GM18873 (cell line): ENCODE results near the gene TMEM132D.
"Not testable (repeated sequence)": the region's sequence is repeated elsewhere in the genome, so short reads cannot be mapped to it uniquely, and the experiment has no call there.

Source experiments
- ATAC-seq: cut with Tn5 transposase; IDR thresholded peaks from one replicate; pipeline ENCODE4 v1.9.1; 2021; ENCODE audit warnings: mild to moderate bottlenecking, moderate library complexity, moderate number of reproducible peaks; ENCODE audit not compliant: unreplicated experiment, low FRiP score

Gene TMEM132D

DNA sequence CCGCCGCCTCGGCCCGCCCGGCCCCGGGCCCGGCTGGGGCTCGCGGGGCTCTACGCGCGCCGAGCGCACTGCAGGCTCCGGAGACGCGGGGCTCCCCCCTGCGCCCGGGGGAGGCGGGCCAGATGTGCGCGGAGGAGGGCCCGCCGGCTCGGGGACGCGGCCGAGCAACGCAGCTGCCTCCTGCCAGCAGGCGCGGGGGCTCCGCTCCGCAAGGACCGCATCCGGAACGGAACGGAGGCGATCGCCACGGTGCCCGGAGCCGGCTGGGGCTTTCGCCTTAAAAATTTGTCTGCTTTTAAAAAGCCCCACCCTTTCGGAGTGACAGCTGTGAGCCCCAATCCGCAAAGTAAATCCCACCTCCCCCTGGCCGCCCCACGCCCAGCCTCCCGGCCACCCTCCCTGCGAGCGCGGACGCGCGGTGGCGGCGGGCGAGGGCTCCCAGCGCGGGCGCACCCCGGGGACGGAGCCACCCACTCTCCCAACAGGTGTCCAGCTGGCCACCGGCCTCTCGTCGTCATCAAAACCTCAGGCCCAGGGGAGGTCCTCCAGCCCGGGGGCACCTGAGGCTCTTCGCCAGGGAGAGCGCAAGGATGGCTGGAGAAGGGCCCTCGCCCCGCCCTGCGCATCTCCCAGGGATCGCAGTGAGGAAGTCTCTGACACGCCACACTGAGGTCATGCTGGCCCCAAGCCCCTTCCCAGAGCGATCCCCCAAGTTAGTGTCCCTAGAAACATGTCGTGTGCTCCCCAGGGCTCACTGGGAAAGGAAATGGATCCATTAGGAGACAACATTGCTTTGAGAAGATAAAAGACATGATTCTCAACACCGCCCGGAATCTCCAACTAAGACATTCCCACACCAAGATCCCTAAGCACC is at the start of gene TMEM132D:
Gene TMEM132D (minus strand): TSS at position 70 of the 874 bp plus-strand sequence.
- ATAC-seq, result no peak

- no peak for ATAC-seq
These were observed 45.8 kb upstream of the TMEM132D start for GRCh38 chr12:129949651-129950050.

DNA sequence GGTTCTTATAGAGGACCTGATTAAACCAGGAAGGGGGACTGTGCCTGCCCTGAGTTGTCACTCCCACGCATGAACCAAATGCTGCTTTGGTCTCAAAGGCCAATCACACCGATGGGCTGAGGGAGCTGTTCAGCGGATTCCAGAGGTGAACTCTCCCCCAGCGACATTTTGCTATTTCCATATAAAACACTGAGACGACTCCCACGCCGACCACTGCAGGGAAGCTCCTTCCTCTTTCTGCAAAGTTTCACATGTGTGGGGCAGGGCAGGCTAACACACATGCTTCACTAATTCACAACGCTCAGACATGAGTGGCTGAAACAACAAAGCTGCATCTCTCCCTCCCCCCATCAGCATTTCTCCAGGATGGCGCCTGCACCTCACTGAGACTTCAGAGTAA is 37.8 kb upstream of the TMEM132D start:
- no peak for ATAC-seq

DNA sequence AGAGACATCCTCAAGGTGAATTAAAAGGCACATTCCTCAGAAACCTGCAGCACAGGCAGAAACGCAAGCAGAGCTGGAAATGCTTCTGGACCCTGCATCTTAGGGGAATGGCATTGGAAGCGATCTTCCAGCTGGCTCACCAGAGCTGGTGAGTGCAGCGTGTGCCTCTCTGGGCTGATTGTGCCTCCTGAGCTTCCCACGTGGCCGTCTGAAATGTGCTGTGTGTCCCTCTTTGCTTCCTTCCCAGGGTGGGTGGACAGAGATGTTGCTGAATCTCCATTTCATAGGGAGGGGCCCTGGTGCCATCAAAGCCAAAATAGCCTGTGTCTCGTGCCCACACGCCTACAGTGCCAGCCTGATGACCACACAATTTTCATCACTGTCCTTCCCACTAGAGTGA is 34.3 kb upstream of the TMEM132D start:
- ATAC-seq, result no peak

GRCh38 chr12:129937426-129937825 is 33.6 kb upstream of the TMEM132D start:
- ATAC-seq, result no peak

- ATAC-seq, result no peak
These were observed 24.8 kb upstream of the TMEM132D start for GRCh38 chr12:129928643-129929042.

DNA sequence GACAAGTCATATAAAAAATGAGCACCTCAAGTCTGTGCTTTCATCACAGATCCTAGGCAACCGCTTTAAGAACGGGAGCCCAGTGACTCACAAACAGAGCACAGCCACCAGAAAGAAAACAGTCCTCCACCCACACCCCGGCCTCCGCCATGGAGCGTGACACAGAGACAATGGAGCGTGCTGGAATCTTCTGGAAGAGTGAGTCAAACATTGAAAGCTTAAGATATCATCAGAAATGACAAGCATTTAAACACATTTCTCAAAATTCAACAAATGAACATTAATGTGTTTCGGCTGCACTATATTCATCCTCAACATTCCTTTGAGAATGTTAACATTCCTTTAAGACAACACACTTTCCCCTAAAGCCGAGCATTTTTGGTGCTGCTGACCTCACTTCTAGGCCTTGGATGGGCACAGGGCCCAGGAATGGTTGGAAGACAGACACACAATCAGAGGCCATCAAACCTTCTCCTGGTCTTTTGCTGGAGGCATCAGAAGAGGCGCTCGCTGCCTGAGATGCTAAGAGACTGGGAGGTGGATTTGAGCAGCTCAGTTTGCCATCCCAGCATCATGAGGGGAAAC is 23.6 kb upstream of the TMEM132D start:
- ATAC-seq, result no peak

DNA sequence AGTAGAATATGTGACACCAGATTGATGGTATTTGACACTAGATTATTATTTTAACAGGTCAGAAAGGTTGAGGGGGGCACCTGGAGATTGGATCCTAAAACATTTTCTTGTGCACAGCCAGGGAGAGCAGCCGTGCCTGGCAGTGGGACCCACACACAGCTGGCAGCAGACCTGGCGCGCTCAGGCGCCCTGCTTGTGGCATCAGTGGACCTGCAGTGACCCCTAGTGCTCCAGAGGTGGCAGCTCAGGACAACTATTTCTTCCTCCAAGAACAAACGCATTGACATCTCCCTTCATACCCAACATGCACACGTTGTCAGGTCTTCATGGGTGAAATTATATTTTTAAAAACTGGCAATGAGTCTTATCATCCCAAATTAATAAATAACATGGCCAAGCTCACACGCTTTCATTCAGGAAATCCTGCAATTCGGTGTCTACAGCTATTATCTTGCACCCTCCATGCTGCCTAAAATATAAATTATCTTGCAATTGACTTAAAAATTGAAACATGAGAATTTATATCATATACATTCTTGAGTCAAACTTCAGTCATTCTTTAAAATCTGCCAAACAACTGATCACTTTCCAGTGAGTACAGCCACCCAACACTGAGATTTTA is 7.7 kb upstream of the TMEM132D start:
- ATAC-seq, result no peak

GRCh38 chr12:129909051-129910020 is 5.5 kb upstream of the TMEM132D start:
- ATAC-seq, result no peak

DNA sequence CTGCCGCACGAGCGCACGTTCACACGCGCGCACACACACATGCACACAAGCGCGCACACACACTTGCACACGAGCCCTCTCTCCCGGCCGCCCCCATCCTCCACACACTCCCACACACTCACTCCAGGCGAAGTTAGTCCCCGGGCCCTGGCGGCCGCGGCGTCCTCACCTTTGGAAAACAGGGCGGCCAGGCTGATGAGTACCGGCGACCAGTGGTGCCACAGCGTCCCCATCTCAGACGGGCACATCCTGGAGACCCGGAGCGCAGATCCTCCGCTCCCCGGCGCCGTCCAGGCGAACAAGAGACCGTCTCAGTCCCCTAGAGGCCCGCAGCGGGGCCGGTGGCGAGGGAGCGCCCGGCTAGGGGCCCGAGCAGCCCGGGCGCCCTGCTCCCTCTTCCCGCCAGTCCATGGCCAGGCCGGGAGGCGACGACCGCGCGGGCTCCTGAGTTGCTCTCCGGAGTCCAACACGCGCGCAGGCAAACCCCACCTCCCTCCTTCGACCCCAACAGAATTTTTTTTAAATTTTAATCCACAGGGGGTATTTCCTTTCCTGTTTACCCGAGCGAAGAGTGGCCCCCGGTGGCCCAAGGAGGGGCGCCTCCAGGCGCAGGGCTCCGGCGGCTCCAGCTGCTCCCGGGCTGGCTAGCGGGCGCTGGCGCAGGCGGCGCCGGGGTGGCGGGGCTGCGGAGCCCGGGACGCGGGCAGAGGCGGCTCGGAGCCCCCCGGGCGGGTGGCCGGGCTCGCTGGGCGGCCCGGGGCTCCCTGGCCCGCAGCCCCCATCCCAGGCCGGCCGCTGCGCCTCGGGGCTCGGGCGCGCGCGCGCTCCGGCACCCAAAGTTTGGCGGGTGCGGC is 506 bp downstream of the TMEM132D start:
- ATAC-seq, result no peak

DNA sequence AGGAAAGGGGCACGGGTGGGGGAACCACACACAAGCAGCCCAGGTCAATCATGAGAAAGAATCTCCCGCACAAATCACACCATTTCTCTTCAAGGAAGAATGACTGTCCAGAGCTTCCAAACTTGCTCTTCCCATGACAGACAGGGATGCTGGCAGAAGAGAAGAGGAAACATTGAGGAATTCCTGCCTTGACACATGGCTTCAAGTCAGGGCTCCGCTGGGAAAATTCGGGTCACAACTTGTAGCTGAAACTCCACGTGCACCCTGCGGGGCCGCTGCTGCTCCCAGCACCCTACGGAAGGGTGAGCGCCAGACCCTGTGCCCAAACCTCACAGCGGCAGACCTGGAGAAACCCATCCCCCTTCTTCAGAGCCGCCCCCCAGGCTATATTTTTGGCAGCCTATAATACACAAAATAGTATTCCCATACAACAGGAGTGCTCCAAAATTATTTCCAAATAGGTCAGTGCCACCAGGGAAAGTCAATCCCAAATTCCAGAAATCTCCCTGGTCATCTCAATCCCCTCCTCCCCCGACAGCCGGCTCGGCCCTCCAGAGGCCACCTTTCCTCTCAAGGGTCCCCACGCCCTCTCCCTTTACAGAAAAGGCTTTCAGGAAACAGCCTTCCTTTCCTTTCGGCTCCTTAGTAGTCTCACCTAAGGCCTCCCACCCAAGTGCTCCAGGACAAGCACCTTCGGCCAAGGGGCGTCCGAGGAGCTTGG is 1.3 kb downstream of the TMEM132D start:
- no peak for ATAC-seq

DNA sequence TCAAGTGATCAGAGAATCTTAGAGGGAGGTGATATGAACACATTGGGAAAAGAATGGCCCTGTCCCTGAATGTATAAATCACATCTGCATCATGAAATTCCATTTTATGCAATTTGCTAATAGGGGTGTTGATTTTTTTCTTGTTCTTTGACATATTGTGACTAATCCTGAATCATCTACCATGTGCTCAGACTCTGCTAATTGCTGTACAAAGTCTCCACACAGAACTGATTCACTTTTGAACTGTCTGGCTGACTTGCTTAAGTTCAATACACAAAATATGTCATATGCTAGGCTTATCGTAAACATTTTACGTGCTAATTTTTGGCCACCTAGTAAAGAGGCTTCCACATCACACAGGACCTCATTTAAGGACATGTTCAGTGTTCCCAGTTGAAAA is 2.6 kb downstream of the TMEM132D start:
- ATAC-seq, result no peak

DNA sequence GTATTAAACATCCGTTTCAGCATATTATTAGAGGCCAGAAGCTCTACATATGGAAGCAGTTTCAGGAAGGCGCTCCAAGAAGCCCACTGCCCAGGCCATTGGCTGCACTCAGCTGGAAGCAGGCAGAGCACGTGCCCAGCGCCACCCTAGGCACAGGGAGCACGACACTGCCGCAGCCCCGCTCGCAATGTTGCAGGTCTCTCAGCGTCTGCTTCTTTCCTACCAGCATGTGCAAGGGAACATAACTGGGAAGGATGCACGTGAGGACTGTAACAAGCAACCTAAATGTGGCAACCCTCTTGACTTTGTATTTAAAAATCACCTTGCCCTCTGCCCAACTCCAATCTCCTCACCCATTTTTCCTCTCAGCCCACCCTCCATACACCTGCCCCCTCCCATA is 3.5 kb downstream of the TMEM132D start:
- no peak for ATAC-seq

GRCh38 chr12:129899045-129899444 is 4.8 kb downstream of the TMEM132D start:
- not testable (repeated sequence) for ATAC-seq

GRCh38 chr12:129893691-129894090 is 10.1 kb downstream of the TMEM132D start:
- ATAC-seq, result no peak

DNA sequence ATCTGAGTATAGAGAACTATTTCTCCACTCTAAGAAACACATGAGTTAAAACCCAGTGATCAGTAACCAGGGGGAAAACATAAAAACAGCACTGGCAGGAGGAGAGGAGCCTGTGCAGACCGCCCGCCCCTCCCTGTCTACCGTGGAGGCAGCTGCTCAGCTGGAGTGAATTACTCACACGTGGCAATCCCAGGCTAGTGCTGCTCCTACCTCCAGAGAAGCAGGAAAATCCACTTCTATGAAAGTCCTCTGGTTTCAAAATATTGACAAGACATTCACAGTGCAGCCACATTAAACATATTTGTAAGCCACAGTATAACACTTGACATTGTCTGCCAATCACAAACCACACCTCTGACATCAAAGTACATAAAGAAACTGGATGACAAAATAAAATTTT is 16.7 kb downstream of the TMEM132D start:
- no peak for ATAC-seq

DNA sequence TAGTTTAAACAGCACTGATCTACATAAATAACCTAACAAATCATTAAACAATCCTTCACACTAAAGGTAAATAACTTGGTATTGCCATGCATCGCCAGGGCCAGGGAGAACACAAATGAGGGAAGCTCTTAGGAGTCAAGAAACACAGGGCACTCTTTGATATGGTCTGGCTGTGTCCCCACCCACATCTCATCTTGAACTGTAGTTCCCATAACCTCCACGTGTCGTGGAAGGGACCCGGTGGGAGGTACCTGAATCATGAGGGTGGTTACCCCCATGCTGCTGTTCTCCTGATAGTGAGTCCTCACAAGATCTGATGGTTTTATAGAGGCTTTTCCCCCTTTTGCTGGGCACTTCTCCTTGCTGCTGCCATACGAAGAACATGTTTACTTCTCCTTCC is 17.3 kb downstream of the TMEM132D start:
- no peak for ATAC-seq

- ATAC-seq, result no peak
These were observed 18.5 kb downstream of the TMEM132D start for GRCh38 chr12:129885287-129885686.

- ATAC-seq, result no peak
These were observed 26.4 kb downstream of the TMEM132D start for GRCh38 chr12:129877411-129877810.
